ENCODE measurements around the gene TMEM80. TPM values are rescaled to one million over a fixed set of nuclear protein-coding genes. Genes with fewer than 3 reads are reported as not detected.
A peak's percentile ranks its signal among the peaks of the same experiment; 100 is the strongest.

Gene TMEM80
- total and polyA plus RNA-seq, 10 donors = 18.7 to 37.6 (median 28.5) TPM

GRCh38 chr11:660681-661444, 34.8 kb upstream of the TMEM80 start:
- WGBS, 5 donors = 67 to 88% (median 83%) methylated on average over 16 to 19 of the region's 19 CpGs
- peaks cover 0 to 87% (median 15%) of the 10 kb centered on the region in 6 donors for H3K36me3 ChIP-seq
- no peak for TF ChIP-seq POLR2A (IDR thresholded peaks at IDR 0.05)
- no peak for TF ChIP-seq CTCF (IDR thresholded peaks at IDR 0.05 in 8 of 11, conservative IDR thresholded peaks at IDR 0.05 in 3 of 11)
- no peaks in the 10 kb centered on the region for H3K27me3 ChIP-seq (replicated peaks in 1 of 7)
- H3K9me3 ChIP-seq = no peaks in the 10 kb centered on the region
- no peak for DNase-seq
- H3K4me1 ChIP-seq = peaks cover 4 to 56% (median 24%) of the 10 kb centered on the region in 6 donors
- intact Hi-C loops (cut with DNase I; ENCODE audit: low total_unique reads) = loop anchor here (5.0 kb wide), 1 partner anchor 61 kb away; no protein-coding TSS in a partner anchor
- H3K27ac ChIP-seq = peak overlapping the region in 3 of 8 donors; percentile 22 to 26 (median 26)
- H3K4me3 ChIP-seq = no peak overlapping the region

GRCh38 chr11:662689-663274, 32.8 kb upstream of the TMEM80 start:
- intact Hi-C loops (cut with DNase I; ENCODE audit: low total_unique reads) = loop anchor here (5.0 kb wide), 1 partner anchor 60 kb away; no protein-coding TSS in a partner anchor
- H3K36me3 ChIP-seq = peaks cover 0 to 87% (median 15%) of the 10 kb centered on the region in 6 donors
- no peaks in the 10 kb centered on the region for H3K27me3 ChIP-seq (replicated peaks in 1 of 7)
- peaks cover 4 to 54% (median 24%) of the 10 kb centered on the region in 6 donors for H3K4me1 ChIP-seq
- no peaks in the 10 kb centered on the region for H3K9me3 ChIP-seq
- no peak overlapping the region for H3K4me3 ChIP-seq
- 66 to 73% (median 67%) methylated on average over 13 to 15 of the region's 15 CpGs for WGBS, 5 donors
- DNase-seq = peak; percentile 87
- no peak overlapping the region for H3K27ac ChIP-seq
- TF ChIP-seq POLR2AphosphoS5 (IDR thresholded peaks at IDR 0.05) (peak; percentile 46 to 67 (median 56)), CTCF (IDR thresholded peaks at IDR 0.05 in 8 of 11, conservative IDR thresholded peaks at IDR 0.05 in 3 of 11) (peak; percentile 55 to 87 (median 81)), POLR2A (IDR thresholded peaks at IDR 0.05) (no peak)

GRCh38 chr11:665062-665703, 30.4 kb upstream of the TMEM80 start:
- DNase-seq = no peak
- no peaks in the 10 kb centered on the region for H3K27me3 ChIP-seq (replicated peaks in 1 of 7)
- intact Hi-C loops (cut with DNase I; ENCODE audit: low total_unique reads) = no loop called here
- peak overlapping the region in 6 of 8 donors; percentile 3 to 60 (median 42) for H3K27ac ChIP-seq
- H3K4me1 ChIP-seq = peaks cover 4 to 31% (median 14%) of the 10 kb centered on the region in 6 donors
- H3K36me3 ChIP-seq = peaks cover 0 to 87% (median 3%) of the 10 kb centered on the region in 6 donors
- H3K9me3 ChIP-seq = no peaks in the 10 kb centered on the region
- no peak for TF ChIP-seq POLR2AphosphoS5 (IDR thresholded peaks at IDR 0.05)
- TF ChIP-seq CTCF (IDR thresholded peaks at IDR 0.05 in 8 of 11, conservative IDR thresholded peaks at IDR 0.05 in 3 of 11) = no peak
- TF ChIP-seq POLR2A (IDR thresholded peaks at IDR 0.05) = no peak
- no peak overlapping the region for H3K4me3 ChIP-seq
- WGBS, 5 donors = 80 to 90% (median 83%) methylated on average over 11 to 15 of the region's 15 CpGs
